B cell (primary cell): ENCODE measurements around the gene SH3TC1. TPM values are rescaled to one million over a fixed set of nuclear protein-coding genes. Genes with fewer than 3 reads are reported as not detected.

Source experiments
- ATAC-seq: fragments of 200-7000 bp; cut with Tn5 transposase; one replicate; pipeline ENCODE4 v1.10.0; 2021; ENCODE audit warnings: low read depth, mild to moderate bottlenecking, moderate number of reproducible peaks, moderate library complexity
- CTCF ChIA-PET: fragments of 350-600 bp; sonication (Branson Sonifier 250); formaldehyde crosslinking; loops from one replicate; lab custom pipeline; 2021; ENCODE audit warnings: antibody characterized with exemption, inconsistent platforms; lab: Charles Lee
- POLR2A ChIA-PET: fragments of 350-600 bp; sonication (Branson Sonifier 250); formaldehyde crosslinking; loops from one replicate; lab custom pipeline; 2021; ENCODE audit warnings: antibody characterized with exemption; lab: Charles Lee
- DNase-seq: peaks from one replicate; pipeline ENCODE4 v3.0.0; 2013
- H2AFZ ChIP-seq: 2 replicates; pipeline ENCODE4 v1.6.1; 2012; ENCODE audit warnings: mild to moderate bottlenecking, low read depth, low read length; ENCODE audit not compliant: insufficient read depth, poor library complexity, severe bottlenecking
- H3K27ac ChIP-seq, 2 donors: 1 replicate in 1 of 2; 2 replicates in 1 of 2; pipeline ENCODE4 v1.5.1; 2012 to 2013; ENCODE audit warnings: low read length in 2 of 2, mild to moderate bottlenecking in 2 of 2, moderate library complexity in 1 of 2
- H3K27me3 ChIP-seq, 4 experiments: fragments of 200-600 bp in 1 of 4; sonication (generic) in 1 of 4; replicated peaks in 1 of 4; 1 replicate in 2 of 4; 2 replicates in 2 of 4; pipeline versions ENCODE4 v1.6.1 to v1.7.0; 2013 to 2016; ENCODE audit warnings: low read length in 3 of 4, mild to moderate bottlenecking in 2 of 4, mixed read lengths in 1 of 4, moderate library complexity in 1 of 4; ENCODE audit not compliant: insufficient read depth in 4 of 4, control insufficient read depth in 3 of 4; ENCODE audit errors: control extremely low read depth in 1 of 4
- H3K36me3 ChIP-seq, 2 experiments: replicated peaks in 1 of 2; 1 replicate in 1 of 2; 2 replicates in 1 of 2; pipeline versions ENCODE4 v1.6.1 to v1.7.1; 2013; ENCODE audit warnings: low read length in 1 of 2; ENCODE audit not compliant: insufficient read depth in 2 of 2, control insufficient read depth in 1 of 2; ENCODE audit errors: control extremely low read depth in 1 of 2, extremely low read depth in 1 of 2
- H3K4me1 ChIP-seq, 2 donors: fragments of 200-600 bp in 1 of 2; sonication (generic) in 1 of 2; 1 replicate in 1 of 2; 2 replicates in 1 of 2; pipeline versions ENCODE4 v1.5.1 to v1.6.1; 2013 to 2017; ENCODE audit warnings: low read length in 2 of 2; ENCODE audit not compliant: control insufficient read depth in 2 of 2, insufficient read depth in 2 of 2
- H3K4me2 ChIP-seq: replicated peaks from 2 replicates; pipeline ENCODE3; 2012; ENCODE audit warnings: mild to moderate bottlenecking, low read depth, low read length; ENCODE audit not compliant: poor library complexity, severe bottlenecking
- H3K4me3 ChIP-seq, 5 experiments: fragments of 200-600 bp in 1 of 5; sonication (generic) in 1 of 5; 1 replicate in 3 of 5; 2 replicates in 2 of 5; pipeline versions ENCODE4 v1.5.1 to v1.7.0; 2011 to 2016; ENCODE audit warnings: low read length in 4 of 5, mild to moderate bottlenecking in 4 of 5, low read depth in 2 of 5, control low read depth in 1 of 5, moderate library complexity in 1 of 5; ENCODE audit not compliant: insufficient read depth in 1 of 5; ENCODE audit errors: control extremely low read depth in 1 of 5, extremely low read depth in 1 of 5
- H3K79me2 ChIP-seq: fragments of 200-600 bp; sonication (generic); one replicate; pipeline ENCODE4 v1.6.0; 2016; ENCODE audit warnings: low read length; ENCODE audit not compliant: control insufficient read depth, insufficient read depth
- H3K9ac ChIP-seq: fragments of 200-600 bp; sonication (generic); 2 replicates; pipeline ENCODE4 v1.6.1; 2017; ENCODE audit warnings: mild to moderate bottlenecking, low read length, moderate library complexity
- H3K9me3 ChIP-seq, 3 donors: one replicate each; pipeline versions ENCODE4 v1.6.1 to v1.7.1; 2013; ENCODE audit warnings: low read length in 2 of 3; ENCODE audit not compliant: control insufficient read depth in 2 of 3, insufficient read depth in 1 of 3; ENCODE audit errors: control extremely low read depth in 1 of 3
- H4K20me1 ChIP-seq: 2 replicates; pipeline ENCODE4 v1.6.0; 2012; ENCODE audit warnings: mild to moderate bottlenecking, low read length; ENCODE audit not compliant: insufficient read depth, control insufficient read depth, poor library complexity, severe bottlenecking
- H3K27ac Mint-ChIP-seq: one replicate; pipeline ENCODE4 v1.8.0; 2021; ENCODE audit warnings: mixed read lengths
- H3K27me3 Mint-ChIP-seq: one replicate; pipeline ENCODE4 v1.8.0; 2021; ENCODE audit warnings: mixed read lengths
- H3K4me1 Mint-ChIP-seq: one replicate; pipeline ENCODE4 v1.8.0; 2021; ENCODE audit warnings: mixed read lengths
- H3K4me3 Mint-ChIP-seq: one replicate; pipeline ENCODE4 v1.8.0; 2021; ENCODE audit warnings: mixed read lengths
- H3K9me3 Mint-ChIP-seq: one replicate; pipeline ENCODE4 v1.8.0; 2022; ENCODE audit warnings: mixed read lengths; ENCODE audit not compliant: insufficient read depth
- EZH2 ChIP-seq: IDR thresholded peaks from 2 replicates; pipeline ENCODE4 v1.6.1; 2012; ENCODE audit warnings: borderline replicate concordance, low read depth, mild to moderate bottlenecking, moderate library complexity, low read length; ENCODE audit not compliant: insufficient read depth, poor library complexity, severe bottlenecking
- WGBS: methylation state at CpG from one replicate; pipeline ENCODE4 v1.1.5; 2013; ENCODE audit warnings: missing lambda C conversion rate; ENCODE audit not compliant: insufficient coverage; 5-methylcytosine and 5-hydroxymethylcytosine counted together
- intact Hi-C: fragments of 100-400 bp; cut with micrococcal nuclease; formaldehyde crosslinking; loops from one replicate; pipeline ENCODE4 v1.10.0; 2022
- polyA plus RNA-seq: library from polyadenylated mRNA; depleted of rRNA; stranded (reverse); fragments of >200 nt; gene quantifications from 2 replicates; pipeline ENCODE4 v1.2.3, GENCODE V29; 2012
- total RNA-seq, 2 donors: library from RNA; stranded (reverse); fragments of 120-200 nt in 1 of 2; gene quantifications; 1 replicate in 1 of 2; 2 replicates in 1 of 2; pipeline versions ENCODE4 v1.2.3 to v1.2.4, GENCODE V29; 2013 to 2022
- TF ChIP-seq, protein P1 (sequence below): fragments of 200-600 bp; IDR thresholded peaks from one replicate; pipeline ENCODE4 v1.8.0; 2022; ENCODE audit warnings: antibody characterized with exemption, mild to moderate bottlenecking

The SH3TC1 gene
- total and polyA plus RNA-seq, 2 donors (not counting 1 experiment from before 2014, with no cell fraction given) = 63.8 to 388 TPM

GRCh38 chr4:8238036-8238511, 39.0 kb downstream of the SH3TC1 start:
- Histone ChIP-seq H3K27ac (peak overlapping the region in 1 of 2 donors; percentile 63), H3K9ac (no peak overlapping the region), H2AFZ (no peak overlapping the region), H3K36me3 (peaks cover 16 to 85% of the 10 kb centered on the region in 2 experiments), H3K4me3 (no peak overlapping the region), H3K4me1 (peaks cover 0 to 40% of the 10 kb centered on the region in 2 donors), H3K4me2 (no peak overlapping the region), H3K79me2 (peaks cover 29% of the 10 kb centered on the region), H3K27me3 (no peaks in the 10 kb centered on the region), H4K20me1 (peaks cover 87% of the 10 kb centered on the region), H3K9me3 (peaks cover 0 to 7% (median 0%) of the 10 kb centered on the region in 3 donors)
- TF ChIP-seq, protein P1, sequence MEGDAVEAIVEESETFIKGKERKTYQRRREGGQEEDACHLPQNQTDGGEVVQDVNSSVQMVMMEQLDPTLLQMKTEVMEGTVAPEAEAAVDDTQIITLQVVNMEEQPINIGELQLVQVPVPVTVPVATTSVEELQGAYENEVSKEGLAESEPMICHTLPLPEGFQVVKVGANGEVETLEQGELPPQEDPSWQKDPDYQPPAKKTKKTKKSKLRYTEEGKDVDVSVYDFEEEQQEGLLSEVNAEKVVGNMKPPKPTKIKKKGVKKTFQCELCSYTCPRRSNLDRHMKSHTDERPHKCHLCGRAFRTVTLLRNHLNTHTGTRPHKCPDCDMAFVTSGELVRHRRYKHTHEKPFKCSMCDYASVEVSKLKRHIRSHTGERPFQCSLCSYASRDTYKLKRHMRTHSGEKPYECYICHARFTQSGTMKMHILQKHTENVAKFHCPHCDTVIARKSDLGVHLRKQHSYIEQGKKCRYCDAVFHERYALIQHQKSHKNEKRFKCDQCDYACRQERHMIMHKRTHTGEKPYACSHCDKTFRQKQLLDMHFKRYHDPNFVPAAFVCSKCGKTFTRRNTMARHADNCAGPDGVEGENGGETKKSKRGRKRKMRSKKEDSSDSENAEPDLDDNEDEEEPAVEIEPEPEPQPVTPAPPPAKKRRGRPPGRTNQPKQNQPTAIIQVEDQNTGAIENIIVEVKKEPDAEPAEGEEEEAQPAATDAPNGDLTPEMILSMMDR = no peak
- no peak for TF ChIP-seq EZH2
- H3K9me3 Mint-ChIP-seq = no peaks in the 10 kb centered on the region
- no peak overlapping the region for H3K4me3 Mint-ChIP-seq
- CTCF ChIA-PET = interaction anchor here (0.8 to 2.4 kb wide), 5 partner anchors 9 to 433 kb away, joined by 3 to 11 read pairs (median 6); partner anchors contain the start of gene SH3TC1
- peaks cover 24% of the 10 kb centered on the region for H3K4me1 Mint-ChIP-seq
- no peaks in the 10 kb centered on the region for H3K27me3 Mint-ChIP-seq
- peak overlapping the region; percentile 32 for H3K27ac Mint-ChIP-seq
- POLR2A ChIA-PET = interaction anchor here (2.0 kb wide), 2 partner anchors 9 to 39 kb away, joined by 6 to 9 read pairs; partner anchors contain the start of gene SH3TC1
- DNase-seq = peak; percentile 76
- peak; percentile 72 for ATAC-seq
- intact Hi-C loops = loop anchor here (1.0 kb wide), 1 partner anchor 9 kb away; no protein-coding TSS in a partner anchor
- 65% methylated on average over 13 of the region's 14 CpGs for WGBS

GRCh38 chr4:8238515-8239053, 39.5 kb downstream of the SH3TC1 start:
- peaks cover 83% of the 10 kb centered on the region for H4K20me1 ChIP-seq
- no peak overlapping the region for H3K4me2 ChIP-seq
- H3K9me3 ChIP-seq = peaks cover 0 to 7% (median 0%) of the 10 kb centered on the region in 3 donors
- H3K9ac ChIP-seq = no peak overlapping the region
- Mint-ChIP-seq H3K27me3 (no peaks in the 10 kb centered on the region), H3K27ac (peak overlapping the region; percentile 53), H3K4me3 (no peak overlapping the region), H3K9me3 (no peaks in the 10 kb centered on the region), H3K4me1 (peaks cover 24% of the 10 kb centered on the region)
- no peak overlapping the region for H2AFZ ChIP-seq
- peak; percentile 38 for DNase-seq
- CTCF ChIA-PET = interaction anchor here (1.0 to 2.4 kb wide), 4 partner anchors 10 to 62 kb away, joined by 3 to 11 read pairs (median 6); partner anchors contain the start of gene SH3TC1
- POLR2A ChIA-PET = interaction anchor here (2.0 kb wide), 2 partner anchors 10 to 40 kb away, joined by 6 to 9 read pairs; partner anchors contain the start of gene SH3TC1
- peaks cover 0 to 40% of the 10 kb centered on the region in 2 donors for H3K4me1 ChIP-seq
- TF ChIP-seq EZH2 = no peak
- TF ChIP-seq, protein P1 = no peak
- ATAC-seq = peak; percentile 29
- intact Hi-C loops = loop anchor here (1.0 kb wide), 1 partner anchor 9 kb away; no protein-coding TSS in a partner anchor
- no peaks in the 10 kb centered on the region for H3K27me3 ChIP-seq
- 65% methylated on average over 16 of the region's 17 CpGs for WGBS
- peak overlapping the region in 1 of 2 donors; percentile 63 for H3K27ac ChIP-seq
- no peak overlapping the region for H3K4me3 ChIP-seq
- H3K36me3 ChIP-seq = peaks cover 12 to 80% of the 10 kb centered on the region in 2 experiments
- H3K79me2 ChIP-seq = peaks cover 24% of the 10 kb centered on the region
